ENCODE measurements around the gene RWDD1. TPM values are rescaled to one million over a fixed set of nuclear protein-coding genes. Genes with fewer than 3 reads are reported as not detected.

Gene RWDD1
- total and polyA plus RNA-seq, 2 of the 13 experiments (the other 11 are each of a cell fraction or from before 2014, with no cell fraction given): 27.4 to 67.1 TPM

DNA sequence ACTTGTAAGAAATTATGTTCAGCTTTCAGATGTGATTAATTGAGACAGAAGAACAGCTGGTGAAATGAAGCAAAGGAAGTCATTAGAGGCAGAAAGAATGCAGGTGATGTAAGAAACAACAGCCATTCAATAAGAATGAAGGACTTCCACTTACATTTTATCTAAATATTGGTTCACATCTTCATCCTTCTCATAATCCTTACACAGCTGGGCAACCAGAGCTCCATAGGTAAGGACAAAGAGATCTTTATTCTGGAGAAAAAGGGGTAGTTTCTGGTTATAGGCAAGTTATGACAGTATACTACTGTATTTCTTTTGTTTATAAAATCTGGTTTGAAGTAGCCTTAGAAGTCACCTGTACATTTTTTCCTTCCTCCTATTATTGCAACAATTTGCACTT lies 28.2 kb upstream of the RWDD1 start:
- in situ Hi-C loops (cut with HindIII; ENCODE audit: extremely low pct_ligation_motif_present, low pct_unique_long_range_greater_than_20kb): no loop called here
- FAIRE-seq (no peak), ATAC-seq (no peak), DNase-seq (ENCODE audit: low spot score) (no peak)
- intact Hi-C loops (cut with micrococcal nuclease; ENCODE audit: unreplicated experiment): no loop called here
- Histone ChIP-seq H3K9ac (ENCODE audit: insufficient read depth, low read depth, low read length) (no peak overlapping the region), H3K9me3 (ENCODE audit: low read length) (no peaks in the 10 kb centered on the region), H3K36me3 (replicated peaks in 1 of 2; ENCODE audit: control insufficient read depth in 1 of 2, insufficient read depth in 2 of 2, low read length in 2 of 2) (no peaks in the 10 kb centered on the region), H3K27me3 (ENCODE audit: control insufficient read depth in 1 of 2, insufficient read depth in 2 of 2, low read length in 2 of 2) (peaks cover 0 to 20% of the 10 kb centered on the region in 2 experiments; a peak in 1 of 5 replicates), H2AFZ (ENCODE audit: low read length) (no peak overlapping the region), H3K4me2 (ENCODE audit: low read depth, low read length) (no peak overlapping the region), H3K4me3 (replicated peaks in 1 of 3; ENCODE audit: insufficient read depth in 1 of 3, low read depth in 2 of 3, low read length in 3 of 3) (no peak overlapping the region), H3K79me2 (ENCODE audit: insufficient read depth, low read length) (no peaks in the 10 kb centered on the region), H3K27ac (ENCODE audit: extremely low read length, insufficient read depth, low read length) (no peak overlapping the region), H4K20me1 (ENCODE audit: insufficient read depth, low read length) (no peaks in the 10 kb centered on the region), H3K4me1 (ENCODE audit: insufficient read depth, low read length) (no peaks in the 10 kb centered on the region)
- no TSS peak for BruUV-seq (replicated peaks)
- TF ChIP-seq ZNF432 (CRISPR knock-in tag; IDR thresholded peaks at IDR 0.05; ENCODE audit: borderline replicate concordance) (no peak), MTF2 (CRISPR knock-in tag; IDR thresholded peaks at IDR 0.05; ENCODE audit: borderline replicate concordance) (no peak), ZNF260 (CRISPR knock-in tag; IDR thresholded peaks at IDR 0.05; ENCODE audit: borderline replicate concordance, low read depth) (no peak), RNF2 (conservative IDR thresholded peaks at IDR 0.05; ENCODE audit: low read depth) (no peak), THYN1 (CRISPR knock-in tag; IDR thresholded peaks at IDR 0.05; ENCODE audit: borderline replicate concordance, low read depth) (no peak), HIVEP1 (CRISPR knock-in tag; IDR thresholded peaks at IDR 0.05) (no peak), HDAC6 (IDR thresholded peaks at IDR 0.05; ENCODE audit: low read depth, low read length) (no peak)
- TF ChIP-seq, protein P1, sequence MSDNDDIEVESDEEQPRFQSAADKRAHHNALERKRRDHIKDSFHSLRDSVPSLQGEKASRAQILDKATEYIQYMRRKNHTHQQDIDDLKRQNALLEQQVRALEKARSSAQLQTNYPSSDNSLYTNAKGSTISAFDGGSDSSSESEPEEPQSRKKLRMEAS (IDR thresholded peaks at IDR 0.05): no peak
- TF ChIP-seq, protein P2, sequence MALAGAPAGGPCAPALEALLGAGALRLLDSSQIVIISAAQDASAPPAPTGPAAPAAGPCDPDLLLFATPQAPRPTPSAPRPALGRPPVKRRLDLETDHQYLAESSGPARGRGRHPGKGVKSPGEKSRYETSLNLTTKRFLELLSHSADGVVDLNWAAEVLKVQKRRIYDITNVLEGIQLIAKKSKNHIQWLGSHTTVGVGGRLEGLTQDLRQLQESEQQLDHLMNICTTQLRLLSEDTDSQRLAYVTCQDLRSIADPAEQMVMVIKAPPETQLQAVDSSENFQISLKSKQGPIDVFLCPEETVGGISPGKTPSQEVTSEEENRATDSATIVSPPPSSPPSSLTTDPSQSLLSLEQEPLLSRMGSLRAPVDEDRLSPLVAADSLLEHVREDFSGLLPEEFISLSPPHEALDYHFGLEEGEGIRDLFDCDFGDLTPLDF (CRISPR knock-in tag; IDR thresholded peaks at IDR 0.05): no peak
- CTCF ChIA-PET (ENCODE audit: low intra/inter-chr PET ratio, low total read pairs): no interaction called here
- POLR2A ChIA-PET: no interaction called here

Measured in HepG2 (cell line).